OCI-LY7 (cell line): Measurements from ENCODE around the gene CYP2B6. TPM values are rescaled to one million over a fixed set of nuclear protein-coding genes. Genes with fewer than 3 reads are reported as not detected.

Source experiments
- BruUV-seq: library from RNA; stranded (reverse); fragments of 400-500 nt; replicated peaks from 2 replicates; lab custom pipeline; 2021; lab: Mats Ljungman, UMichigan
- CTCF ChIA-PET: fragments of 300-600 bp; sonication (Branson Sonifier 250); formaldehyde crosslinking; loops from one replicate; lab custom pipeline; 2022; ENCODE audit warnings: antibody characterized with exemption; ENCODE audit not compliant: unreplicated experiment; lab: Charles Lee
- POLR2A ChIA-PET: fragments of 300-600 bp; sonication (Branson Sonifier 250); formaldehyde crosslinking; loops from one replicate; lab custom pipeline; 2022; ENCODE audit warnings: antibody characterized with exemption; lab: Charles Lee
- DNase-seq: peaks from one replicate; pipeline ENCODE4 v3.0.0-alpha.2; 2015; ENCODE audit warnings: low spot score
- H2AFZ ChIP-seq: fragments of 200-600 bp; sonication (generic), shearing (Covaris generic); 2 replicates; pipeline ENCODE4 v1.6.1; 2014; ENCODE audit warnings: mild to moderate bottlenecking, antibody characterized with exemption, low read length, moderate library complexity
- H3K27ac ChIP-seq: fragments of 200-600 bp; sonication (generic); 2 replicates; pipeline ENCODE4 v1.5.1; 2014; ENCODE audit warnings: mixed run types, low read depth, mild to moderate bottlenecking, moderate library complexity, low read length, inconsistent platforms; ENCODE audit not compliant: poor library complexity, severe bottlenecking
- H3K36me3 ChIP-seq: fragments of 200-600 bp; sonication (generic); 2 replicates; pipeline ENCODE4 v1.6.1; 2014; ENCODE audit warnings: mild to moderate bottlenecking, antibody characterized with exemption, low read length, moderate library complexity, mixed read lengths; ENCODE audit not compliant: insufficient read depth
- H3K4me1 ChIP-seq: fragments of 200-600 bp; sonication (generic); 2 replicates; pipeline ENCODE4 v1.5.1; 2014; ENCODE audit warnings: mild to moderate bottlenecking, low read length; ENCODE audit not compliant: insufficient read depth, poor library complexity, severe bottlenecking
- H3K4me2 ChIP-seq: fragments of 200-600 bp; sonication (generic); 2 replicates; pipeline ENCODE4 v1.6.1; 2014; ENCODE audit warnings: mild to moderate bottlenecking, low read length
- H3K4me3 ChIP-seq: fragments of 200-600 bp; sonication (generic); 2 replicates; pipeline ENCODE4 v1.5.1; 2014; ENCODE audit warnings: mild to moderate bottlenecking, low read depth, low read length; ENCODE audit not compliant: poor library complexity, severe bottlenecking
- H3K79me2 ChIP-seq: fragments of 200-600 bp; sonication (generic); 2 replicates; pipeline ENCODE4 v1.6.1; 2016; ENCODE audit warnings: low read depth, mild to moderate bottlenecking, low read length, moderate library complexity, mixed read lengths; ENCODE audit not compliant: insufficient read depth
- H3K9me2 ChIP-seq: fragments of 200-600 bp; sonication (generic); 2 replicates; pipeline ENCODE4 v1.6.1; 2016; ENCODE audit warnings: mild to moderate bottlenecking, low read length, mixed read lengths; ENCODE audit not compliant: insufficient read depth
- H3K9me3 ChIP-seq: fragments of 200-600 bp; sonication (generic); 2 replicates; pipeline ENCODE4 v1.6.1; 2014; ENCODE audit warnings: mild to moderate bottlenecking, mixed run types, low read length, mixed read lengths
- H4K20me1 ChIP-seq: fragments of 200-600 bp; sonication (generic); 2 replicates; pipeline ENCODE4 v1.6.1; 2014; ENCODE audit warnings: mild to moderate bottlenecking, antibody characterized with exemption, low read length, moderate library complexity, mixed read lengths; ENCODE audit not compliant: insufficient read depth
- EZH2phosphoT487 ChIP-seq: fragments of 200-600 bp; sonication (generic); IDR thresholded peaks from 2 replicates; pipeline ENCODE4 v1.6.1; 2018; ENCODE audit warnings: low read depth, borderline replicate concordance, mild to moderate bottlenecking, mixed run types, antibody characterized with exemption, low read length, moderate library complexity, mixed read lengths
- intact Hi-C: fragments of 100-400 bp; cut with micrococcal nuclease; formaldehyde crosslinking; loops from one replicate; pipeline ENCODE4 v1.10.0; 2022; ENCODE audit not compliant: unreplicated experiment
- total RNA-seq, 2 experiments: library from RNA; depleted of rRNA in 1 of 2; stranded (reverse); fragments of >200 nt in 1 of 2; shearing (Covaris generic) in 1 of 2; gene quantifications; 2 replicates each; pipeline ENCODE4 v1.2.3, GENCODE V29; 2014 to 2022
- TF ChIP-seq, protein P1 (sequence below): fragments of 200-600 bp; sonication (generic); conservative IDR thresholded peaks from 2 replicates; pipeline ENCODE4 v1.5.1; 2014; ENCODE audit warnings: mild to moderate bottlenecking, antibody characterized with exemption, low read length, moderate library complexity, mixed read lengths

The CYP2B6 gene
- total RNA-seq, 2 experiments from 2014 or later = not detected

- Histone ChIP-seq H3K4me3 (no peak overlapping the region), H3K36me3 (no peaks in the 10 kb centered on the region), H4K20me1 (no peaks in the 10 kb centered on the region), H2AFZ (no peak overlapping the region), H3K27ac (no peak overlapping the region), H3K9me3 (no peaks in the 10 kb centered on the region), H3K79me2 (no peaks in the 10 kb centered on the region), H3K4me1 (no peaks in the 10 kb centered on the region), H3K9me2 (no peaks in the 10 kb centered on the region), H3K4me2 (no peak overlapping the region)
- no TSS peak for BruUV-seq
- CTCF ChIA-PET = interaction anchor here (0.5 kb wide), 1 partner anchor 410 kb away, joined by 3 read pairs; no protein-coding TSS in a partner anchor
- intact Hi-C loops = no loop called here
- TF ChIP-seq, protein P1, sequence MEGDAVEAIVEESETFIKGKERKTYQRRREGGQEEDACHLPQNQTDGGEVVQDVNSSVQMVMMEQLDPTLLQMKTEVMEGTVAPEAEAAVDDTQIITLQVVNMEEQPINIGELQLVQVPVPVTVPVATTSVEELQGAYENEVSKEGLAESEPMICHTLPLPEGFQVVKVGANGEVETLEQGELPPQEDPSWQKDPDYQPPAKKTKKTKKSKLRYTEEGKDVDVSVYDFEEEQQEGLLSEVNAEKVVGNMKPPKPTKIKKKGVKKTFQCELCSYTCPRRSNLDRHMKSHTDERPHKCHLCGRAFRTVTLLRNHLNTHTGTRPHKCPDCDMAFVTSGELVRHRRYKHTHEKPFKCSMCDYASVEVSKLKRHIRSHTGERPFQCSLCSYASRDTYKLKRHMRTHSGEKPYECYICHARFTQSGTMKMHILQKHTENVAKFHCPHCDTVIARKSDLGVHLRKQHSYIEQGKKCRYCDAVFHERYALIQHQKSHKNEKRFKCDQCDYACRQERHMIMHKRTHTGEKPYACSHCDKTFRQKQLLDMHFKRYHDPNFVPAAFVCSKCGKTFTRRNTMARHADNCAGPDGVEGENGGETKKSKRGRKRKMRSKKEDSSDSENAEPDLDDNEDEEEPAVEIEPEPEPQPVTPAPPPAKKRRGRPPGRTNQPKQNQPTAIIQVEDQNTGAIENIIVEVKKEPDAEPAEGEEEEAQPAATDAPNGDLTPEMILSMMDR = 0 out of 2 replicates have a peak, but pooled peaks have one; percentile 18
- TF ChIP-seq EZH2phosphoT487 = no peak
- DNase-seq = no peak
- POLR2A ChIA-PET = no interaction called here
These were observed 32.1 kb downstream of the CYP2B6 start for GRCh38 chr19:41023193-41023592.

- intact Hi-C loops = no loop called here
These were observed 34.3 kb downstream of the CYP2B6 start for GRCh38 chr19:41025411-41025810.

DNA sequence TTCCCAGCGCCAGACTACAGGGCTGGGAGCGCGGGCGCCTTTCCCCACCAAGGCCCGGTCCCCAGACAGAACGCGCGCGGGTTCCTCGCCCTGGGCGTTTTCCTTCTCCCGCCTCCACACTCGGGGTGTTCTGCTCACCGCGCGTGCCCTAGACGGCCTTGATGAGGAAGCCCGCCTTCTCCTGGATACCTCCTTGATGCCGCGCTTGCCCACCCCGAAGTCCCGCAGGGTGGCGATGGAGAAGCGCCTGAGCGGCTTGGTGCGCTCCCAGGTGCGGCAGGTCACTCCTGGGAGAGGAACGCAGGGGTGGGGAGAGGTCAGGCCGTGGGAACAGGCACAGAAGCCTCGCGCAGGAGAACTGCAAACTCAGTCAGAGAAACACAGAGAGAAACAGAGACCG is 34.8 kb downstream of the CYP2B6 start:
- Histone ChIP-seq H3K9me2 (no peaks in the 10 kb centered on the region), H3K79me2 (no peaks in the 10 kb centered on the region), H3K4me1 (no peaks in the 10 kb centered on the region), H3K9me3 (no peaks in the 10 kb centered on the region), H3K4me2 (no peak overlapping the region), H3K4me3 (no peak overlapping the region), H3K36me3 (no peaks in the 10 kb centered on the region), H4K20me1 (no peaks in the 10 kb centered on the region), H3K27ac (no peak overlapping the region), H2AFZ (no peak overlapping the region)
- BruUV-seq = no TSS peak
- TF ChIP-seq, protein P1 = no peak
- no peak for TF ChIP-seq EZH2phosphoT487
- ChIA-PET POLR2A (no interaction called here), CTCF (no interaction called here)
- DNase-seq = no peak
- intact Hi-C loops = no loop called here

More at GRCh38 chr19:41025411-41025810, 34.3 kb downstream of the CYP2B6 start:
- no peak for TF ChIP-seq EZH2phosphoT487
- TF ChIP-seq, protein P1 = no peak
- no peak overlapping the region for H3K4me2 ChIP-seq
- H3K4me1 ChIP-seq = no peaks in the 10 kb centered on the region
- CTCF ChIA-PET = no interaction called here
- no peak for DNase-seq
- no peaks in the 10 kb centered on the region for H3K9me3 ChIP-seq
- H2AFZ ChIP-seq = no peak overlapping the region
- no peaks in the 10 kb centered on the region for H3K9me2 ChIP-seq
- no peaks in the 10 kb centered on the region for H4K20me1 ChIP-seq
- no peaks in the 10 kb centered on the region for H3K79me2 ChIP-seq
- POLR2A ChIA-PET = no interaction called here
- no peaks in the 10 kb centered on the region for H3K36me3 ChIP-seq
- no peak overlapping the region for H3K4me3 ChIP-seq
- no peak overlapping the region for H3K27ac ChIP-seq
- BruUV-seq = no TSS peak
